ENCODE measurements around the gene IGSF21. TPM values are rescaled to one million over a fixed set of nuclear protein-coding genes. Genes with fewer than 3 reads are reported as not detected.

Gene IGSF21
- total and polyA plus RNA-seq, 10 of the 15 experiments (the other 5 are each of a cell fraction or from before 2014, with no cell fraction given): 0.03 to 0.49 TPM; not detected in 8

DNA sequence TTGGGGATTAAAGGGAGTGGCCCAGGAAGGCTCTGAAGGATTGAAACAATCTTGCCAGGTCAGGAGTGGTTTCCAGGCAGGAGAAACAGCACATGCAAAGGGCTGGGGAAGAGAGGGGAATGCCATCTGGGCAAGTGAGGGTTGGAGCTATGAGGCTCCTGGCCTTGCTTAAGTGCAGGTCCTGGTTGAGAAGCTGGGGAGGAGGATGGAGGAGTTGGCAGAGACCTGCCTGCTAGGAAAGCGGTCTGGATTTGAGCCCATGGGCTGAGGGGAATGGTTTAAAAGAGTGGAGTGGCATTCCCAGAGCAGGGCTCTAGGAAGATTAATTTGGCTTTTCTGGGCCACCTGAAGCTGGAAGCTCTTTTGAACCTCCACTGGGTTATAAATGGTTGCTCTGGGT is 9.2 kb downstream of the IGSF21 start (continued):
- TF ChIP-seq, protein P1, sequence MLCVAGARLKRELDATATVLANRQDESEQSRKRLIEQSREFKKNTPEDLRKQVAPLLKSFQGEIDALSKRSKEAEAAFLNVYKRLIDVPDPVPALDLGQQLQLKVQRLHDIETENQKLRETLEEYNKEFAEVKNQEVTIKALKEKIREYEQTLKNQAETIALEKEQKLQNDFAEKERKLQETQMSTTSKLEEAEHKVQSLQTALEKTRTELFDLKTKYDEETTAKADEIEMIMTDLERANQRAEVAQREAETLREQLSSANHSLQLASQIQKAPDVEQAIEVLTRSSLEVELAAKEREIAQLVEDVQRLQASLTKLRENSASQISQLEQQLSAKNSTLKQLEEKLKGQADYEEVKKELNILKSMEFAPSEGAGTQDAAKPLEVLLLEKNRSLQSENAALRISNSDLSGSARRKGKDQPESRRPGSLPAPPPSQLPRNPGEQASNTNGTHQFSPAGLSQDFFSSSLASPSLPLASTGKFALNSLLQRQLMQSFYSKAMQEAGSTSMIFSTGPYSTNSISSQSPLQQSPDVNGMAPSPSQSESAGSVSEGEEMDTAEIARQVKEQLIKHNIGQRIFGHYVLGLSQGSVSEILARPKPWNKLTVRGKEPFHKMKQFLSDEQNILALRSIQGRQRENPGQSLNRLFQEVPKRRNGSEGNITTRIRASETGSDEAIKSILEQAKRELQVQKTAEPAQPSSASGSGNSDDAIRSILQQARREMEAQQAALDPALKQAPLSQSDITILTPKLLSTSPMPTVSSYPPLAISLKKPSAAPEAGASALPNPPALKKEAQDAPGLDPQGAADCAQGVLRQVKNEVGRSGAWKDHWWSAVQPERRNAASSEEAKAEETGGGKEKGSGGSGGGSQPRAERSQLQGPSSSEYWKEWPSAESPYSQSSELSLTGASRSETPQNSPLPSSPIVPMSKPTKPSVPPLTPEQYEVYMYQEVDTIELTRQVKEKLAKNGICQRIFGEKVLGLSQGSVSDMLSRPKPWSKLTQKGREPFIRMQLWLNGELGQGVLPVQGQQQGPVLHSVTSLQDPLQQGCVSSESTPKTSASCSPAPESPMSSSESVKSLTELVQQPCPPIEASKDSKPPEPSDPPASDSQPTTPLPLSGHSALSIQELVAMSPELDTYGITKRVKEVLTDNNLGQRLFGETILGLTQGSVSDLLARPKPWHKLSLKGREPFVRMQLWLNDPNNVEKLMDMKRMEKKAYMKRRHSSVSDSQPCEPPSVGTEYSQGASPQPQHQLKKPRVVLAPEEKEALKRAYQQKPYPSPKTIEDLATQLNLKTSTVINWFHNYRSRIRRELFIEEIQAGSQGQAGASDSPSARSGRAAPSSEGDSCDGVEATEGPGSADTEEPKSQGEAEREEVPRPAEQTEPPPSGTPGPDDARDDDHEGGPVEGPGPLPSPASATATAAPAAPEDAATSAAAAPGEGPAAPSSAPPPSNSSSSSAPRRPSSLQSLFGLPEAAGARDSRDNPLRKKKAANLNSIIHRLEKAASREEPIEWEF (IDR thresholded peaks at IDR 0.05; ENCODE audit: insufficient replicate concordance, low read depth, low read length): no peak

DNA sequence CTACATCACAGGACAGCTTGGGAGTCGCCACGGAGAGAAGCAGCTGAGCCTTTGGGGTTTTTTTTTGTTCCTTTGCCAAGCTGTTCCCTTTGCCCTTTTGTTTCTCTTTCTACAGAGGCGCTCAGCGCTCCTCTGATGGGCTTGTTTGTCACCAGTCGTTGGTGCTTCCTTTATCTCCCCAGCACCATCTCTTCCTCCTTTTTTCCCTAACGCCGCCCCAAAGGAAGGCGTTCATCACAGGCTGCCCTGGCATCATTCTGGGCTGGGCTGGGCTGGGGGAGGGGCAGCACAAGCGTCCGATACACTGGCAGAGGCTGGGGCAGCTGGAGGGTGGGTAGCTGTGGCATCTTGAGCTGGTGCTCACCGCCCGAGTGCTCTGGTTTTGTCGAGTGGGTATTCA is 10.5 kb downstream of the IGSF21 start:
- Histone ChIP-seq H3K4me2 (ENCODE audit: control insufficient read depth, insufficient read depth) (no peak overlapping the region), H3K36me3 (ENCODE audit: control insufficient read depth in 2 of 2, insufficient read depth in 2 of 2, low read length in 1 of 2) (no peaks in the 10 kb centered on the region), H3K27ac (ENCODE audit: control insufficient read depth, insufficient read depth) (no peak overlapping the region), H4K20me1 (ENCODE audit: control insufficient read depth, insufficient read depth) (no peaks in the 10 kb centered on the region), H3K27me3 (replicated peaks in 1 of 2; ENCODE audit: control insufficient read depth in 2 of 2, insufficient read depth in 2 of 2, low read length in 1 of 2) (peaks cover 0 to 2% of the 10 kb centered on the region in 2 experiments; a peak in 3 of 4 replicates), H3K4me3 (no peak overlapping the region), H2AFZ (ENCODE audit: control insufficient read depth, low read depth, low read length) (no peak overlapping the region), H3K9me3 (replicated peaks; ENCODE audit: control insufficient read depth, insufficient read depth, low read length) (no peaks in the 10 kb centered on the region), H3K9ac (ENCODE audit: control insufficient read depth, insufficient read depth, low read length) (no peak overlapping the region), H3K4me1 (ENCODE audit: control insufficient read depth, insufficient read depth, low read length) (no peaks in the 10 kb centered on the region), H3K79me2 (ENCODE audit: control insufficient read depth, insufficient read depth, low read length) (no peaks in the 10 kb centered on the region)
- FAIRE-seq: no peak
- ChIA-PET RAD21 (ENCODE audit: unreplicated experiment) (no interaction called here), POLR2A (no interaction called here), SMC1A (ENCODE audit: uncharacterized antibody, unreplicated experiment) (no interaction called here), CTCF (no interaction called here)
- intact Hi-C loops (cut with micrococcal nuclease; ENCODE audit: unreplicated experiment) (no loop called here), in situ Hi-C loops (cut with MboI) (no loop called here)
- WGBS (ENCODE audit: insufficient coverage, insufficient replicate concordance, low lambda C conversion rate, missing lambda C conversion rate): 18% methylated on average over 10 of the region's 13 CpGs
- DNase-seq (ENCODE audit: low read depth, low spot score): no peak
- no TSS peak for BruUV-seq (replicated peaks)
- no peak for ATAC-seq
- no peak for TF ChIP-seq HCFC1 (IDR thresholded peaks at IDR 0.05; ENCODE audit: low read length)
- TF ChIP-seq CHD2 (IDR thresholded peaks at IDR 0.05; ENCODE audit: borderline replicate concordance, low read depth, low read length): no peak
- no peak for TF ChIP-seq PML (IDR thresholded peaks at IDR 0.05; ENCODE audit: low read length)
- no peak for TF ChIP-seq CBFB (IDR thresholded peaks at IDR 0.05; ENCODE audit: low read depth)
- TF ChIP-seq, protein P2, sequence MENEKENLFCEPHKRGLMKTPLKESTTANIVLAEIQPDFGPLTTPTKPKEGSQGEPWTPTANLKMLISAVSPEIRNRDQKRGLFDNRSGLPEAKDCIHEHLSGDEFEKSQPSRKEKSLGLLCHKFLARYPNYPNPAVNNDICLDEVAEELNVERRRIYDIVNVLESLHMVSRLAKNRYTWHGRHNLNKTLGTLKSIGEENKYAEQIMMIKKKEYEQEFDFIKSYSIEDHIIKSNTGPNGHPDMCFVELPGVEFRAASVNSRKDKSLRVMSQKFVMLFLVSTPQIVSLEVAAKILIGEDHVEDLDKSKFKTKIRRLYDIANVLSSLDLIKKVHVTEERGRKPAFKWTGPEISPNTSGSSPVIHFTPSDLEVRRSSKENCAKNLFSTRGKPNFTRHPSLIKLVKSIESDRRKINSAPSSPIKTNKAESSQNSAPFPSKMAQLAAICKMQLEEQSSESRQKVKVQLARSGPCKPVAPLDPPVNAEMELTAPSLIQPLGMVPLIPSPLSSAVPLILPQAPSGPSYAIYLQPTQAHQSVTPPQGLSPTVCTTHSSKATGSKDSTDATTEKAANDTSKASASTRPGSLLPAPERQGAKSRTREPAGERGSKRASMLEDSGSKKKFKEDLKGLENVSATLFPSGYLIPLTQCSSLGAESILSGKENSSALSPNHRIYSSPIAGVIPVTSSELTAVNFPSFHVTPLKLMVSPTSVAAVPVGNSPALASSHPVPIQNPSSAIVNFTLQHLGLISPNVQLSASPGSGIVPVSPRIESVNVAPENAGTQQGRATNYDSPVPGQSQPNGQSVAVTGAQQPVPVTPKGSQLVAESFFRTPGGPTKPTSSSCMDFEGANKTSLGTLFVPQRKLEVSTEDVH (IDR thresholded peaks at IDR 0.05; ENCODE audit: low read depth, partially characterized antibody): no peak
- TF ChIP-seq, protein P3, sequence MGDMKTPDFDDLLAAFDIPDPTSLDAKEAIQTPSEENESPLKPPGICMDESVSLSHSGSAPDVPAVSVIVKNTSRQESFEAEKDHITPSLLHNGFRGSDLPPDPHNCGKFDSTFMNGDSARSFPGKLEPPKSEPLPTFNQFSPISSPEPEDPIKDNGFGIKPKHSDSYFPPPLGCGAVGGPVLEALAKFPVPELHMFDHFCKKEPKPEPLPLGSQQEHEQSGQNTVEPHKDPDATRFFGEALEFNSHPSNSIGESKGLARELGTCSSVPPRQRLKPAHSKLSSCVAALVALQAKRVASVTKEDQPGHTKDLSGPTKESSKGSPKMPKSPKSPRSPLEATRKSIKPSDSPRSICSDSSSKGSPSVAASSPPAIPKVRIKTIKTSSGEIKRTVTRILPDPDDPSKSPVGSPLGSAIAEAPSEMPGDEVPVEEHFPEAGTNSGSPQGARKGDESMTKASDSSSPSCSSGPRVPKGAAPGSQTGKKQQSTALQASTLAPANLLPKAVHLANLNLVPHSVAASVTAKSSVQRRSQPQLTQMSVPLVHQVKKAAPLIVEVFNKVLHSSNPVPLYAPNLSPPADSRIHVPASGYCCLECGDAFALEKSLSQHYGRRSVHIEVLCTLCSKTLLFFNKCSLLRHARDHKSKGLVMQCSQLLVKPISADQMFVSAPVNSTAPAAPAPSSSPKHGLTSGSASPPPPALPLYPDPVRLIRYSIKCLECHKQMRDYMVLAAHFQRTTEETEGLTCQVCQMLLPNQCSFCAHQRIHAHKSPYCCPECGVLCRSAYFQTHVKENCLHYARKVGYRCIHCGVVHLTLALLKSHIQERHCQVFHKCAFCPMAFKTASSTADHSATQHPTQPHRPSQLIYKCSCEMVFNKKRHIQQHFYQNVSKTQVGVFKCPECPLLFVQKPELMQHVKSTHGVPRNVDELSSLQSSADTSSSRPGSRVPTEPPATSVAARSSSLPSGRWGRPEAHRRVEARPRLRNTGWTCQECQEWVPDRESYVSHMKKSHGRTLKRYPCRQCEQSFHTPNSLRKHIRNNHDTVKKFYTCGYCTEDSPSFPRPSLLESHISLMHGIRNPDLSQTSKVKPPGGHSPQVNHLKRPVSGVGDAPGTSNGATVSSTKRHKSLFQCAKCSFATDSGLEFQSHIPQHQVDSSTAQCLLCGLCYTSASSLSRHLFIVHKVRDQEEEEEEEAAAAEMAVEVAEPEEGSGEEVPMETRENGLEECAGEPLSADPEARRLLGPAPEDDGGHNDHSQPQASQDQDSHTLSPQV (IDR thresholded peaks at IDR 0.05): no peak

All from GM12878 (cell line).